ENCODE measurements around the gene SEMG1.

The SEMG1 gene, protein sequence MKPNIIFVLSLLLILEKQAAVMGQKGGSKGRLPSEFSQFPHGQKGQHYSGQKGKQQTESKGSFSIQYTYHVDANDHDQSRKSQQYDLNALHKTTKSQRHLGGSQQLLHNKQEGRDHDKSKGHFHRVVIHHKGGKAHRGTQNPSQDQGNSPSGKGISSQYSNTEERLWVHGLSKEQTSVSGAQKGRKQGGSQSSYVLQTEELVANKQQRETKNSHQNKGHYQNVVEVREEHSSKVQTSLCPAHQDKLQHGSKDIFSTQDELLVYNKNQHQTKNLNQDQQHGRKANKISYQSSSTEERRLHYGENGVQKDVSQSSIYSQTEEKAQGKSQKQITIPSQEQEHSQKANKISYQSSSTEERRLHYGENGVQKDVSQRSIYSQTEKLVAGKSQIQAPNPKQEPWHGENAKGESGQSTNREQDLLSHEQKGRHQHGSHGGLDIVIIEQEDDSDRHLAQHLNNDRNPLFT

DNA sequence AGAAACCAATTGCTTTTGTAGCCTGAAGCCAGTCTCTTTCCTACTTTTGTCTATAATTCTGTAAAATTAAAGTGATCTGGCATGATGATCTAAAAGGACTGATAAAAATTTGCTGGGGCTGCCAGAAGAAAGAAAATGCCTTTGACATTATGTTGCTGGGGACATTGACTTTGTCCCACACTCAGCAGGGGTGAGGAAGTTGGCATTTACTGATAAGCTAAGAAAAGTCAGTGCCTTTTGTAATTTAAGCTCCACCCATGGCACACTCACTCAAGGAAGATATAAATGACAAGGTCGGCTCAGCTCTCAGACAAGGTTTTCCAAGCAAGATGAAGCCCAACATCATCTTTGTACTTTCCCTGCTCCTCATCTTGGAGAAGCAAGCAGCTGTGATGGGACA lies at the start of gene SEMG1:
SEMG1 (plus strand) TSS at position 309 of the 400 bp plus-strand sequence; CDS start at position 330, 21 bp downstream.
- no peak for DNase-seq (ENCODE audit: low read depth in 2 of 2, low spot score in 1 of 2)

- DNase-seq (ENCODE audit: low read depth in 2 of 2, low spot score in 1 of 2) = no peak
Observed at GRCh38 chr20:45157962-45158361, 48.9 kb upstream of the SEMG1 start.

GRCh38 chr20:45163083-45163803 lies 43.6 kb upstream of the SEMG1 start:
- DNase-seq (ENCODE audit: low read depth in 2 of 2, low spot score in 1 of 2) = no peak

- no peak for DNase-seq (ENCODE audit: low read depth in 2 of 2, low spot score in 1 of 2)
Observed at GRCh38 chr20:45164906-45165305, 41.9 kb upstream of the SEMG1 start.

GRCh38 chr20:45173522-45173921 lies 33.3 kb upstream of the SEMG1 start:
- no peak for DNase-seq (ENCODE audit: low read depth in 2 of 2, low spot score in 1 of 2)

DNA sequence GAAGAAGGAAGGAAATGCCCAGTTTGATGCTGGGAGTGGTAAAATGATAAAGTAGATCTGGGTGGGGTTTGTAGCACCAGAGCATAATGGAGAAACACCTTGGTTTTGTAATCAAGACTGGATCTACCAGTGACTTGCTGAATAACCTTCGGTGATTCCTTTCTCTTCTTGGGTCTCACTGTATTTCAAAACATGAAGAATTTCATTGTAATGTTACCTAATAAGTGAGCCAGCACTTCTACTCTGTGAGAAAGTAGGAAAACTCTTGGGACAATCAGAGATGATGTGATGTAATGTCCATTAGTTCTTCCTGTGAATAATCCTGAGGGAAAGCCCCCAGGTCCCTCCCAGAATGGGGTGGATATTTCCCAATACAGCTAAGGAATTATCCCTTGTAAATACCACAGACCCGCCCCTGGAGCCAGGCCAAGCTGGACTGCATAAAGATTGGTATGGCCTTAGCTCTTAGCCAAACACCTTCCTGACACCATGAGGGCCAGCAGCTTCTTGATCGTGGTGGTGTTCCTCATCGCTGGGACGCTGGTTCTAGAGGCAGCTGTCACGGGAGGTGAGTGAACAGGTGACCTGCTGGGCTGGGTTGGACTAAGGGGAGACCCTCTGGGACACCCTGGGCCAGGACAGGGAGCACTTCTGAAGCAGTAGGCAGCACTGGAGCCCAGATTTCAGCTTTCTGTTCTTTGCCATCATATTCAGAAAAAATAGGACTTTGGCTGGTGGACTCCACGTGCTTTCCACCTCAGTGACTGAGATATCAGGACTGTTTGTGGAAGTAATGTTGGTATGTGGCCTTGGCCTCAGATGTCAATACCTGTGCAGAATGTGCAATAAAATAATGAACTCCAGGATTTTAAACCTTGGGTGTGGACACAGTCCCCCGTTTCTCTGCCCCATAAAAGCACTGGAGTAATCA lies 32.1 kb upstream of the SEMG1 start, which contains the start of gene PI3:
PI3 (plus strand) TSS at position 469 of the 931 bp plus-strand sequence; CDS start at position 490, 21 bp downstream.
- DNase-seq (ENCODE audit: low read depth in 2 of 2, low spot score in 1 of 2) = no peak

GRCh38 chr20:45176526-45177267 lies 30.1 kb upstream of the SEMG1 start:
- DNase-seq (ENCODE audit: low read depth in 2 of 2, low spot score in 1 of 2) = no peak

- no peak for DNase-seq (ENCODE audit: low read depth in 2 of 2, low spot score in 1 of 2)
Observed at GRCh38 chr20:45179166-45179565, 27.7 kb upstream of the SEMG1 start.

GRCh38 chr20:45181639-45182038 lies 25.2 kb upstream of the SEMG1 start:
- no peak for DNase-seq (ENCODE audit: low read depth in 2 of 2, low spot score in 1 of 2)

DNA sequence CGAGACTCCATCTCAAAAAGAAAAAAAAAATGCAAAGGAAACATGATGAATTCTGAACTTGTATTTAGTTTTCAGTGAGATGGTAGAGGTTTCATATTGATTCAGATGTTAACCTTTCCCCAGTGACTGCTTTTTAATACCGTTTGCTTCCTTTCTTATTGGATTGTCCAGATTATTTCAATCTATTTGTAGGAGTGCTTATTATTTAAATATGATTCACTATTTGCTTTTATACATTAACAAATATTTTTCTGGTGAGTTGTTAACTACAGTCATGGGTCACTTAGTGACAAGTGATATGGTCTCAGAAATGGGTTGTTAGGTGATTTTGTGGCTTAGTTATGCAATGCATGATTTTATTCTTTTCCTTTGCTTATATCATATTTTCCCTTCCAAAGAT lies 23.7 kb upstream of the SEMG1 start:
- DNase-seq (ENCODE audit: low read depth in 2 of 2, low spot score in 1 of 2) = no peak

DNA sequence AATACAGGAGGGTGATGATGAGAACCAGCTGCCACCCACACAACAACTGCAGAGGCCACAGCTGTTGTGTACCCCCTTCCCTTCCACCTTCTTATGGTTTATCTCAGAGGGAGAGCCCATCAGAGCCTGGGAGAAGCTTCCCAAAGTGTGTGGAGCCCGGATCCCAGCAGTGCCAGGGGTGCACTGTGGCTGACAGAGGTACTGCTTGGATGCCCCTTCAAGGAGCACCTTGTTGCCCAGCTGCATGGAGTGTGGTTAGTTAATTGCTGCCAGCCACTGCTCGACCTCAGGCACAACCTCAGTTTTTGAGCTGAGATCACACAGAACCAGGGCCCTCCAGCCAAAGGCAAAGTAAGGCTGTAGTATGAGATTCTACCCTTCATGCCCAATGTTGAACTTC lies 19.1 kb upstream of the SEMG1 start:
- no peak for DNase-seq (ENCODE audit: low read depth in 2 of 2, low spot score in 1 of 2)

DNA sequence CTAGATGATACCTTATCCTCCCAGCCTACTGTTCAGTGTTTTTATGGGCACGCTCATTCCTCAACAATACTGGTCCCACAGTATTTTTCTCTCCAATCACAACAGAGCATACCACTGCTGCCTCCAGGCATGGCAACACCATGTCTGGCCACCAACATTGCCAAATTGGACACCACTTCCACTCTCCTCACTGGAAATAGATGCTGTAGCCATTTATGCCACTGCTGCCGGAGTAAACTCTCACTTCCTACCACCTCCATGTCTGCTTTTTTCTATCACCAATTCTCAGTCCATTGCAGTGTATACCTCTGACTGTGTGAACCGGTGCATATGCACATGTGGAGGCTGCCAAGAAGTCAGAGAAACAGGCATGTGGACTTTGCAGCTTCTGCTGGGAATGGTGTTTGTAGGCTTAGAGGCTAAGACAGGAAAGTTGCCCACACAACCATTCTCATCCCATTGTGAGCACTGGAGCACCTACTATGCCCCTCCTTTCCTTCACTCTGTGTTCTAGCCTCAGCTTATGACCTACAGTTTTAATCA lies 17.7 kb upstream of the SEMG1 start:
- DNase-seq (ENCODE audit: low read depth in 2 of 2, low spot score in 1 of 2) = no peak

DNA sequence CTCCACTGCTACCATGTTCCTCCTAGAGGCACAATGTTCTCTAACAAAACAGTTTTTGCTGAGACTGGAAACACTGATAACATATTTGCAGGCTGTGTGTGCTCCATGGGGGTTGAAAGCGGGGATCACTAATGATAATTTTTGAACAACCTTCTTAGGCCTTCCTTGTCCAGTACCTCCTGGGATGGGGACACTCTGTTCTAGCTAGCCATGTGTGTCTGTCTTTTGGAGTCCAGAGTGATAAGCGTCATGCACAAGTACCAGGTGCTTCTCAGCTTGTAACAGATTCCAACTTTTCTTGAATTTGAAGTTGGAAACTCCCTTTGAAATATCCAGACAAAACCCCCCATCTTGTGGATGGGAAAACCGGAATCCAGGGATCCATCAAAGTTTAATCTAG lies 17.0 kb upstream of the SEMG1 start:
- DNase-seq (ENCODE audit: low read depth in 2 of 2, low spot score in 1 of 2) = no peak

DNA sequence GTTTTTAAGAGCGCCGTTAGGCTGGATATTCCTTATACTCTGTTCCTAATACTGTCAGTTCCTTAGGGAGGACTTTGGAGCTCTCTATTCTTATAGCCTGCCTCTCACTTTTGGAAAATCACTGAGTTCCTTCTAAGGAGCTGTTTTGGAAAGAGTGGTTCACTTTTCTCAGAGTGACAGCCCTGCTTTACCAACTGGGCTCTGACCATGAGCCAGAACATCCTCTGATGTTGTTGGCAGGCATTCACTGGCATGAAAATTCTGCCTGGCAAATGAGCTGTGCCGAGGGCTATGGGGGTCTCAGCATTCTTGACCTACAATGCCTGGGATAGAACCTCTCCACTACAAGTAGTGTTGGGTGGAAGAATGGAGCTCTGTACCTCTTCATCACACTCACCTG lies 14.9 kb upstream of the SEMG1 start:
- no peak for DNase-seq (ENCODE audit: low read depth in 2 of 2, low spot score in 1 of 2)

GRCh38 chr20:45193331-45193730 lies 13.5 kb upstream of the SEMG1 start:
- DNase-seq (ENCODE audit: low read depth in 2 of 2, low spot score in 1 of 2) = no peak

DNA sequence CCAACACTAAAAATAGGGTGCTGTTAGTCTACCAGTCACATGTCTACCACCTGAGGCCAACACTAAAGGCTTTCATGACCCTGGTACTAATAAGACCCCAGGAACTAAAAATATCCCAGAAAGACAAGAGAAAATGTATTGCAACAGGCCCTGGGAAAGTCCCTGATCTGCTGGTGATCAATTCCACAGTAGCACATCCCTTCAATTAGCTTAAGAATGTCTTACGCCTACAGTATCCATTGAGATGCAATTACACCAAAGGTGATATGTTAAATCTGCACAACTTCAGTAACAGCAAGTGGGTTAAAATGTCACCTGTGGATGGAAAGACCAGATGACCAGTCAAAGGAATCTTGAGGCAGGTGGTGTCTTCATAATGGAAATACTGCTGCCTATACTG lies 3.1 kb downstream of the SEMG1 start:
- no peak for DNase-seq (ENCODE audit: low read depth in 2 of 2, low spot score in 1 of 2)

DNA sequence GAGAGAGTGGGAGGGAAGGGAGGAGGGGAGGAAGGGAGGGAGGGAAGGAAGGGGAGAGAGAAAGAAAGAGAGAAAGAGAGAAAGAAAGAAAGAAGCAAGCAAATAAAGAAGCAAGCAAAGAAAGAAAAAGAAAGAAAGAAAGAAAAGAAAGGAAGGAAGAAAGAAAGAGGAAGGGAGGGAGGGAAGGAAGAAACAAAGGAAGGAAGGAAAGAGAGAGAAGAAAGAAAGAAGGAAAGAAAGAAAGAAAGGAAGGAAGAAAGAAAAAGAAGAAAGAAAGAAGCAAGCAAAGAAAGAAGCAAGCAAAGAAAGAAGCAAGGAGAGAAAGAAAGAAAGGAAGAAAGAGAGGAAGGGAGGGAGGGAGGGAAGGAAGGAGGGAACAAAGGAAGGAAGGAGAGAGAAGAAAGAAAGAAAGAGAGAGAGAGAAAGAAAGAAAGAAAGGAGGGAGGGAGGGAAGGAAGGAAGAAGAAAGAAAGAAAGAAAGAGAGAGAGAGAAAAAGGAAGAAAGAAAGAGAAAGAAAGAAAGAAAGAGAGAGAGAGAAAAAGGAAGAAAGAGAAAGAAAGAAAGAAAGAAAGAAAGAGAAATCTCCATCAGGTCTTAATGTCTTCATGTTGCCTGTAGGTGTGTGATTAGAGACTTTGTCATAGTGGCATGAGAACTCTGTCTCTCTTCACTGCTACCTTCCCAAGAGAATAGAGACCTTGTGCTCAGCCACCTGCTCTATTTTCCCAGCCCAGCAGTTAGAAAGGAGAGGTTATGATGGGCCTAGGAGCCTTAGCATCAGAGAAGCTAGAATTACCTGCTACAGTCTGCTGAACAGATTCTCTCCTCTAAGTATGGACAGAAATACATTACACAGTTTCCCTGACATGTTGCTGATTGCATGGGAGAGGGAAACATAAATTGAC lies 5.0 kb downstream of the SEMG1 start:
- DNase-seq (ENCODE audit: low read depth in 2 of 2, low spot score in 1 of 2) = no peak

GRCh38 chr20:45212836-45213235 lies 6.0 kb downstream of the SEMG1 start:
- no peak for DNase-seq (ENCODE audit: low read depth in 2 of 2, low spot score in 1 of 2)

DNA sequence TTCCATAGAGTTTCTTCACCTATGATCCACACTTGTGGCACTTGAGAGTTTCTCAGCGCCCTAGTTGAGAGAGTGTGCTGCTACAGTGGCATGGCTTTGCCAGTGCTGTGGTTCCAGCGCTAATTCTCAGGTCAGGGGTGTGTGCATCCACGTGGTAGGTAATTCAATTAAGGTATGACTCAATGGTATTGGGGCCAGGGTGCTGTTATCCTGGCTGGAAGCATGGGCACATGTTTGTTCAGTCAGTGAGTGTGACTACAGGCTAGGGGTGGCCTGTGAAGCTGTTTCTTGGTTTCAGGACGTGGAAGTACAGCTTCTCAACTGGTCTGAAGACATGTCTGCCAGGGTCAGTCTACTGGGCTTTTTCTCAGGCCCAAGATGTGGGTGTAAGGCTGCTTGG lies 11.3 kb downstream of the SEMG1 start:
- no peak for DNase-seq (ENCODE audit: low read depth in 2 of 2, low spot score in 1 of 2)
